Measurements from ENCODE around the gene SP140L.
"Not testable (repeated sequence)": the region's sequence is repeated elsewhere in the genome, so short reads cannot be mapped to it uniquely, and the experiment has no call there.

The SP140L gene

DNA sequence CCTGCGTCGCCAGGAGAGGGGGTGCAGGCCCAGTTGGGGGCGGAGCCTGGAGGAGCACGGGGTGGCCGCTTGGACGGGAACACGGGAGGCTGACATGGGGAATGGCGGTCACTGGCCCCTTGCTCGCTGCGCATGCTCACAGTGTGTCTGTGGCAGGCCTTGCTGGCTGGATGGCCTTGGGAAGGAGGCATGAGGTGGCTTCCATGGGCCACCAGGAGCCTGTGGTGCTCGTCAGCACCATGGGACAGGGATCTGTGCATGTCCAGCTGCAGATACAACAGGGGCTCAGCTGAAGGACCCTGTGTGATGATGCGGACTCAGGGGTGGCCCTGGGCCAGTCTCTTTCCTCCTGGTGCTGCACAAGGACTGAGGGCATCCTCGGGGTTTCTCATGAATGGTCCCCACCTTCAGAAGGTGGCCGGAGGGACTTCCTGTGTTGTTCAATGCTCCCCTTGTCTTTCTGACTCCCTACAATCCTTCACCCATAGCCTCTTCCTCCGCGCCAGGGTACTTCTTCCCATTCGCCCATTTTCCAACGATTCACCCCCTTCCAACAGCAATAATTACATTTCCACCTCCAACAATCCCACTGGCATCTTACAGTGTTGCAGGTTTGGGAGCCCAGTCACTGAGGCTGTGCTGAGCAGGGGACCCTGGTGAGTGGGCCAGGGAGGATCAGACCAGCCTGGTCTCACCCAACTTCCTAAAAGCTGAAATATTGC is 3.4 kb upstream of the SP140L start:
- DNase-seq (ENCODE audit: low spot score) = no peak

- DNase-seq (ENCODE audit: low spot score) = no peak
These were observed 2.5 kb upstream of the SP140L start for GRCh38 chr2:230324503-230324902.

GRCh38 chr2:230325316-230326243 is 1.4 kb upstream of the SP140L start:
- no peak for DNase-seq (ENCODE audit: low spot score)

- no peak for DNase-seq (ENCODE audit: low spot score)
These were observed 593 bp downstream of the SP140L start for GRCh38 chr2:230327418-230328154.

DNA sequence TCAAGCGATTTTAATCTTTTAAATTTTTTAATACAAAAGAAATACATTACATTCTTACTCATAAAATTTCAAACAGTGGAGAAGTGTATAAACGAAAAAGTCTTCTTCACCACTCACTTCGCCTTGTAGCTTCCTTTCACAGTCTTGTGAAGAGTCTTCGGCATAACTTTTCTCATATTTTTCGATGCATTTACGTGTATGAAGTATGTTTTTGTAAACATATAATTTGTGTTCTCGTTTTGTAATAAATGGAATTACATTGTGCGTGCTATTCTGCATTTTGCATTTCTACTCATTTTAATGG is 1.1 kb downstream of the SP140L start:
- no peak for DNase-seq (ENCODE audit: low spot score)

GRCh38 chr2:230329946-230330605 is 3.1 kb downstream of the SP140L start:
- no peak for DNase-seq (ENCODE audit: low spot score)

- DNase-seq (ENCODE audit: low spot score) = no peak
These were observed 3.7 kb downstream of the SP140L start for GRCh38 chr2:230330725-230331124.

DNA sequence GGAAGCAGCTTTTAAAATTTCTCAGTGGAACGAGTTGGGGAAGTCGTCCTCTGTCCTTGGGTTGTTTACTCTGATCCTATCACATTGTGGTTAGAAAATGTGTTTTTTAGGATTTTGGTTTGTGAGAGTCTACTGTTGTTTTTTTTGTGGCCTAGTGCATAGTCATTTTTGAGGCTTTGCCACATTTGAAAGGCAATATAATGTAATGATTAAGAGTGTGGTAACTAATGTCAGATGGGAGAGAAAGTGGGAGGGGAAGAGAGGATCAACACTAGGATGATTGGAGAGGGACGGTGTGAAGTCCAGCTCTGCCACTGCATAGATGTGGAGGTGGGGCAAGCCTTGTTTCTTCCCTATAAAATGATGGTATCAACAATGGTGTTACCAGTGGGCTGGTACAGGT is 8.5 kb downstream of the SP140L start:
- no peak for DNase-seq (ENCODE audit: low spot score)

GRCh38 chr2:230335864-230336506 is 9.0 kb downstream of the SP140L start:
- DNase-seq (ENCODE audit: low spot score) = no peak

DNA sequence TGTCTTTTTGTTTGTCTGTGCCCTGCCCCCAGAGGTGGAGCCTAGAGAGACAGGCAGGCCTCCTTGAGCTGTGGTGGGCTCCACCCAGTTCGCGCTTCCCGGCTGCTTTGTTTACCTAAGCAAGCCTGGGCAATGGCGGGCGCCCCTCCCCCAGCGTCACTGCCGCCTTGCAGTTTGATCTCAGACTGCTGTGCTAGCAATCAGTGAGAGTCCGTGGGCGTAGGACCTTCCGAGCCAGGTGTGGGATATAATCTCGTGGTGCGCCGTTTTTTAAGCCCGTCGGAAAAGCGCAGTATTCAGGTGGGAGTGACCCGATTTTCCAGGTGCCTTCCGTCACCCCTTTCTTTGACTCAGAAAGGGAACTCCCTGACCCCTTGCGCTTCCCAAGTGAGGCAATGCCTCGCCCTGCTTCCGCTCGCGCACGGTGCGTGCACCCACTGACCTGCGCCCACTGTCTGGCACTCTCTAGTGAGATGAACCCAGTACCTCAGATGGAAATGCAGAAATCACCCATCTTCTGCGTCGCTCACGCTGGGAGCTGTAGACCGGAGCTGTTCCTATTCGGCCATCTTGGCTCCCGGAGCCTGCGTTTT is 15.0 kb downstream of the SP140L start:
- not testable (repeated sequence) for DNase-seq (ENCODE audit: low spot score)

- not testable (repeated sequence) for DNase-seq (ENCODE audit: low spot score)
These were observed 16.1 kb downstream of the SP140L start for GRCh38 chr2:230343041-230343624.

- no peak for DNase-seq (ENCODE audit: low spot score)
These were observed 16.8 kb downstream of the SP140L start for GRCh38 chr2:230343747-230344146.

DNA sequence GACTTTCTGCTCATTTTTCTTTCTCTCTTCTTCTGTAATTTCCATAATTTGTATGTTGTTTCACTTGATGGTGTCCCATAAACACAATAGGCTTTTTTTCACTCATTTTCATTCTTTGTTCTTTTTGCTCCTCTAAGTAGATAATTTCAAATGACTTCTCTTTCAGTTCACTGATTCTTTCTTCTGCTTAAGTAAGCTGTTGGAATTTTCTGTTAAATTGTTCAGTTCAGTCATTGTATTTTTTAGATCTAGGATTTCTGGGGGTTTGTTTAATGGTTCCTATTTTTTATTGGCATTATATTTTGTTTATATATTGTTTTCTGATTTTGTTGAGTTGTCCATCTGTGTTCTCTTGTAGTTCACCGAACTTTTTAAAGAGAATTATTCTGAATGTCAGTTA is 19.5 kb downstream of the SP140L start:
- DNase-seq (ENCODE audit: low spot score) = no peak

GRCh38 chr2:230346921-230347533 is 20.0 kb downstream of the SP140L start:
- DNase-seq (ENCODE audit: low spot score) = no peak

DNA sequence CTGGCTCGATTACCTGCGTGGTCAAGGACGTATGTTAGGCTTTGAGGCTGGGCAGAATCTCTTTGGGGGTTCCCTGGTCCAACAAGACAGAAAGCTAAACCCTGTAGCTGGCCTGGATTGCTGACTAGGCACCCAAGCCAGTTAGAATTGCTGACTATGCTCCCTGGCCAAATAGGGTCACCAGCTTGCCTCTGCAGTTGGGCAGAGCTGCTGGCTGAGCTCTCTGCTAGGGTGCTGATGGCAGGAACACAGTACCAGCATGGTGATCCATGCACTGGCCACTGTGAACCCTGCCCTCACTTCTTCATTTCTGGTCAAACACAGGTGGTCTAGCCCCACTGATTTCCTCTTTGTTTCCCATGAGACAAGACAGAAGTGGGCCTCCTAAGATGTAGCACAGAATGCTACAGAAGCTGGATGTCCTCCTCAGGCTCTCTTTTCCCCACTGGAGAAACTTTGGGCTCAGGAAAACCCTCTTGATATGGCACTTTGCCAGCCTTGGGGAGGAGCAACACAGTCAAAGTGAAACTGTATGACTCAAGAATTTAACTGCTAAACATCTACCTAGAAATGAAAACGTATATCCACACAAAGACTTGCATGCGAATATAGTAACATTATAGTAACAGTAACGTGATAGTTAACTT is 20.8 kb downstream of the SP140L start:
- DNase-seq (ENCODE audit: low spot score) = no peak

- DNase-seq (ENCODE audit: low spot score) = no peak
These were observed 21.8 kb downstream of the SP140L start for GRCh38 chr2:230348787-230349186.

DNA sequence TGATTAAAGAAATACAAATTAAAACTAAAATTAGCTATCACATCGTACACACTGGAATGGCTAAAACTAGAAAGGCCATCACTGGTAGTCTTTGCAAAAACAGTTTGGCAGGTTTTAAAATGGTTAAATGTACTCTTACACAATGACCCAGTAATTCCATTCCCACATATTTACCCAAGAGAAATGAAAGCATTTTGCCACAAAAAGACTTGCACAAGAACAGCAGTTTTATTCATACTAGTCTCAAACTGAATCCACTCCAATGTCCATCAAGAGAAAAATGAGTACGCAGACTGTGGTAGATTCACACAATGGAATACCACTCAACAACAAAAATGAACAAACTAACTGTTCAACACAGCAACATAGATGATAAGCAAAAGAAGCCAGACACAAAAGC is 29.1 kb downstream of the SP140L start:
- DNase-seq (ENCODE audit: low spot score) = no peak

GRCh38 chr2:230358305-230358704 is 31.3 kb downstream of the SP140L start:
- DNase-seq (ENCODE audit: low spot score) = no peak

- DNase-seq (ENCODE audit: low spot score) = no peak
These were observed 33.0 kb downstream of the SP140L start for GRCh38 chr2:230360028-230360427.
